KMS-11 (cell line): ENCODE data around the gene CLMN.

ENCODE experiments used
- H2AFZ ChIP-seq: fragments of 200-600 bp; sonication (generic); 2 replicates; pipeline ENCODE4 v1.6.1; 2016; ENCODE audit warnings: antibody characterized with exemption, mixed run types, low read depth
- H3K27ac ChIP-seq: fragments of 200-600 bp; sonication (generic); 2 replicates; pipeline ENCODE4 v1.6.1; 2016; ENCODE audit warnings: mild to moderate bottlenecking, mixed run types
- H3K27me3 ChIP-seq: fragments of 200-600 bp; sonication (generic); 2 replicates; pipeline ENCODE4 v1.6.1; 2017; ENCODE audit warnings: mild to moderate bottlenecking, low read depth, mixed run types, moderate library complexity; ENCODE audit not compliant: insufficient read depth
- H3K36me3 ChIP-seq: fragments of 200-600 bp; sonication (generic); 2 replicates; pipeline ENCODE4 v1.6.1; 2017; ENCODE audit warnings: mild to moderate bottlenecking, mixed run types; ENCODE audit not compliant: insufficient read depth
- H3K4me1 ChIP-seq: fragments of 200-600 bp; sonication (generic); 2 replicates; pipeline ENCODE4 v1.6.1; 2016; ENCODE audit warnings: mild to moderate bottlenecking, low read depth, mixed run types; ENCODE audit not compliant: poor library complexity, severe bottlenecking
- H3K4me2 ChIP-seq: fragments of 200-600 bp; sonication (generic); 2 replicates; pipeline ENCODE4 v1.7.0; 2016; ENCODE audit warnings: mild to moderate bottlenecking, mixed run types
- H3K4me3 ChIP-seq: fragments of 200-600 bp; sonication (generic); IDR thresholded peaks from 2 replicates; pipeline ENCODE4 v1.6.1; 2017; ENCODE audit warnings: low read depth, low read length, mixed read lengths; ENCODE audit not compliant: insufficient read depth
- H3K79me2 ChIP-seq: fragments of 200-600 bp; sonication (generic); 2 replicates; pipeline ENCODE4 v1.6.1; 2016; ENCODE audit warnings: low read depth, mixed run types; ENCODE audit not compliant: insufficient read depth
- H3K9ac ChIP-seq: fragments of 200-600 bp; sonication (generic); 2 replicates; pipeline ENCODE4 v1.6.1; 2016; ENCODE audit warnings: mild to moderate bottlenecking, mixed run types
- H4K20me1 ChIP-seq: fragments of 200-600 bp; sonication (generic); 2 replicates; pipeline ENCODE4 v1.6.1; 2016; ENCODE audit warnings: mild to moderate bottlenecking, mixed run types; ENCODE audit not compliant: insufficient read depth
- CTCF ChIP-seq: fragments of 200-600 bp; sonication (generic); conservative IDR thresholded peaks from 2 replicates; pipeline ENCODE4 v1.6.1; 2017; ENCODE audit warnings: low read depth, mild to moderate bottlenecking, antibody characterized with exemption, low read length, moderate library complexity, mixed read lengths

The CLMN gene

DNA sequence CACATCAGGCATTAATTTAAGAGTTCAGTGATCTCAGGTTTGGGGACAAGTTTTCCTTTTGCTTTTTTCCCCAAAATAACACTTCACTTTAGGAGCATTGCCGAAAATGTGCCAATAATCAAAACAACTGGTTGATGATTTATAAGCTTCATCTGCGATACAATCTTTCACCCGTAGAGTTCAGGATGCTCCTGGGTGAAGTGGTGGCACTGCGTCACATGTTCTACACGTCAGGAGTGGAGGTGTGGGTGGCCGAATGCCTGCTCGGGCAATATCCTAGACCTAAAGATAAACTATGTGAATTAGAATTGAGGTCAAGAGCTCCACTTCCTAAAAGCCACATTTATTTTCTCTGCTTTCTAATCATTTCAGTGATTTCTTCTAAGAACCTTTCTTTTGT, 91.5 kb downstream of the CLMN start:
- no peaks in the 10 kb centered on the region for H3K36me3 ChIP-seq
- H4K20me1 ChIP-seq: no peaks in the 10 kb centered on the region
- no peak for TF ChIP-seq CTCF
- no peak overlapping the region for H3K4me3 ChIP-seq
- H3K79me2 ChIP-seq: no peaks in the 10 kb centered on the region
- no peak overlapping the region for H3K27ac ChIP-seq
- H3K4me1 ChIP-seq: no peaks in the 10 kb centered on the region
- no peak overlapping the region for H3K4me2 ChIP-seq
- H3K27me3 ChIP-seq: no peaks in the 10 kb centered on the region
- H2AFZ ChIP-seq: no peak overlapping the region
- no peak overlapping the region for H3K9ac ChIP-seq

- H3K9ac ChIP-seq: no peak overlapping the region
- no peaks in the 10 kb centered on the region for H3K4me1 ChIP-seq
- no peak for TF ChIP-seq CTCF
- H3K27me3 ChIP-seq: no peaks in the 10 kb centered on the region
- H3K4me2 ChIP-seq: no peak overlapping the region
- H3K4me3 ChIP-seq: no peak overlapping the region
- H3K36me3 ChIP-seq: no peaks in the 10 kb centered on the region
- H3K79me2 ChIP-seq: no peaks in the 10 kb centered on the region
- no peak overlapping the region for H3K27ac ChIP-seq
- no peaks in the 10 kb centered on the region for H4K20me1 ChIP-seq
- H2AFZ ChIP-seq: no peak overlapping the region
Measured at GRCh38 chr14:95227279-95227860, 92.3 kb downstream of the CLMN start.

DNA sequence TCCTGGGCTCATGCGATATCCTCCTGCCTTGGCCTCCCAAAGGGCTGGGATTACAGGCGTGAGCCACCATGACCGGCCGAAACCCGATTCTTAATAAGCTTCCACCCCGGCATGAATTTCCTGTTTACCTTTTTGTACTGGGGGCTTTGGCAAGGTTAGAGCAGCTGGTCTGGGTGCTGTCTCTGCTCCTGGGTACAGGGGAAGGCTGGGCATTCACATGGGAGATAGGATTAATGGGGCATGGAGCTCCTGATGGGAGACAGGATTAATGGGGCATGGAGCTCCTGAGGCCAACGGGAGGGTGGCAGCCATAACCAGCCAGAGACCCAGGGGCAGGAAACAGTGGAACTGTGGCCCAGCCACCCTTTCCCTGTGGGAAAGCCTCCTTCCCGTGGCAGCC, 92.9 kb downstream of the CLMN start:
- H4K20me1 ChIP-seq: no peaks in the 10 kb centered on the region
- TF ChIP-seq CTCF: no peak
- H2AFZ ChIP-seq: no peak overlapping the region
- no peaks in the 10 kb centered on the region for H3K79me2 ChIP-seq
- H3K4me3 ChIP-seq: no peak overlapping the region
- H3K36me3 ChIP-seq: no peaks in the 10 kb centered on the region
- no peak overlapping the region for H3K9ac ChIP-seq
- no peak overlapping the region for H3K4me2 ChIP-seq
- no peak overlapping the region for H3K27ac ChIP-seq
- no peaks in the 10 kb centered on the region for H3K4me1 ChIP-seq
- H3K27me3 ChIP-seq: no peaks in the 10 kb centered on the region

GRCh38 chr14:95225251-95225887, 94.3 kb downstream of the CLMN start:
- H2AFZ ChIP-seq: no peak overlapping the region
- no peaks in the 10 kb centered on the region for H4K20me1 ChIP-seq
- no peak overlapping the region for H3K4me2 ChIP-seq
- H3K36me3 ChIP-seq: no peaks in the 10 kb centered on the region
- H3K79me2 ChIP-seq: no peaks in the 10 kb centered on the region
- no peak overlapping the region for H3K4me3 ChIP-seq
- no peak for TF ChIP-seq CTCF
- H3K4me1 ChIP-seq: no peaks in the 10 kb centered on the region
- no peak overlapping the region for H3K27ac ChIP-seq
- no peak overlapping the region for H3K9ac ChIP-seq
- H3K27me3 ChIP-seq: no peaks in the 10 kb centered on the region
